HepG2 (cell line): ENCODE measurements around the gene OCSTAMP. TPM values are rescaled to one million over a fixed set of nuclear protein-coding genes. Genes with fewer than 3 reads are reported as not detected.
A peak's percentile ranks its signal among the peaks of the same experiment; 100 is the strongest.

Source experiments
- ATAC-seq: fragments of 200-7000 bp; cut with Tn5 transposase; 3 replicates; pipeline ENCODE4 v1.9.1; 2020; ENCODE audit warnings: mild to moderate bottlenecking, moderate library complexity
- BruUV-seq: library from RNA; stranded (reverse); fragments of 400-500 nt; replicated peaks from 2 replicates; lab custom pipeline; 2021; lab: Mats Ljungman, UMichigan
- CTCF ChIA-PET: fragments of 300-600 bp; formaldehyde crosslinking; extraction: SDS; loops from one replicate; lab custom pipeline; 2021; ENCODE audit warnings: low total read pairs, inconsistent platforms, low intra/inter-chr PET ratio; lab: Yijun Ruan, JAX
- POLR2A ChIA-PET: fragments of 350-600 bp; sonication (Branson Sonifier 250); formaldehyde crosslinking; loops from one replicate; lab custom pipeline; 2020; ENCODE audit warnings: antibody characterized with exemption, inconsistent platforms; lab: Yijun Ruan, JAX
- DNase-seq: peaks from one replicate; pipeline ENCODE4 v3.0.0-alpha.2; 2015; ENCODE audit warnings: low spot score
- FAIRE-seq: peaks from 3 replicates; lab custom pipeline; 2011; peaks lifted over from hg19 to GRCh38; lab: Jason Lieb, UNC
- H2AFZ ChIP-seq: one replicate; pipeline ENCODE4 v1.6.1; 2011; ENCODE audit warnings: low read length, inconsistent platforms
- H3K27ac ChIP-seq: fragments of 300-600 bp; 3 replicates; pipeline ENCODE4 v1.8.0; 2011; ENCODE audit warnings: mixed run types, mild to moderate bottlenecking, mixed read lengths, low read length, inconsistent platforms; ENCODE audit not compliant: insufficient read depth; ENCODE audit errors: extremely low read length
- H3K27me3 ChIP-seq, 2 experiments: fragments of 200-600 bp in 1 of 2; 2 replicates in 1 of 2; 3 replicates in 1 of 2; pipeline versions ENCODE4 v1.6.0 to v1.8.0; 2011; ENCODE audit warnings: low read length in 2 of 2, mild to moderate bottlenecking in 2 of 2, moderate library complexity in 2 of 2, inconsistent platforms in 1 of 2; ENCODE audit not compliant: insufficient read depth in 2 of 2, control insufficient read depth in 1 of 2
- H3K36me3 ChIP-seq, 2 experiments: fragments of 200-600 bp in 1 of 2; replicated peaks in 1 of 2; 2 replicates in 1 of 2; 3 replicates in 1 of 2; pipeline versions ENCODE4 v1.5.1 to v1.8.0; 2011; ENCODE audit warnings: low read length in 2 of 2, inconsistent platforms in 1 of 2; ENCODE audit not compliant: insufficient read depth in 2 of 2, control insufficient read depth in 1 of 2
- H3K4me1 ChIP-seq: 2 replicates; pipeline ENCODE4 v1.5.1; 2012; ENCODE audit warnings: low read length, inconsistent platforms; ENCODE audit not compliant: insufficient read depth
- H3K4me2 ChIP-seq: 2 replicates; pipeline ENCODE4 v1.6.0; 2011; ENCODE audit warnings: low read depth, low read length, inconsistent platforms
- H3K4me3 ChIP-seq, 3 experiments: fragments of 200-600 bp in 1 of 3; sonication (generic), shearing (Covaris generic) in 1 of 3; replicated peaks in 1 of 3; 2 replicates each; pipeline ENCODE4 v1.5.1; 2011 to 2016; ENCODE audit warnings: low read length in 3 of 3, inconsistent platforms in 2 of 3, low read depth in 2 of 3, mild to moderate bottlenecking in 2 of 3, control low read depth in 1 of 3, mixed read lengths in 1 of 3; ENCODE audit not compliant: insufficient read depth in 1 of 3
- H3K79me2 ChIP-seq: one replicate; pipeline ENCODE4 v1.6.1; 2011; ENCODE audit warnings: low read length, inconsistent platforms; ENCODE audit not compliant: insufficient read depth
- H3K9ac ChIP-seq: 2 replicates; pipeline ENCODE4 v1.6.0; 2011; ENCODE audit warnings: mild to moderate bottlenecking, low read depth, low read length, inconsistent platforms; ENCODE audit not compliant: insufficient read depth
- H3K9me3 ChIP-seq: 2 replicates; pipeline ENCODE4 v1.5.1; 2012; ENCODE audit warnings: mild to moderate bottlenecking, low read length
- H4K20me1 ChIP-seq: 2 replicates; pipeline ENCODE4 v1.6.0; 2011; ENCODE audit warnings: inconsistent platforms, mild to moderate bottlenecking, low read length, moderate library complexity; ENCODE audit not compliant: insufficient read depth
- ARNTL ChIP-seq: sonication (generic); formaldehyde crosslinking; IDR thresholded peaks from 2 replicates; pipeline ENCODE4 v1.4.0; 2020; ENCODE audit warnings: mild to moderate bottlenecking, missing genetic modification reagents
- ATF2 ChIP-seq: sonication (generic); formaldehyde crosslinking; IDR thresholded peaks from 2 replicates; pipeline ENCODE4 v1.4.0; 2020; ENCODE audit warnings: missing genetic modification reagents
- CHCHD3 ChIP-seq: sonication (generic); formaldehyde crosslinking; IDR thresholded peaks from 2 replicates; pipeline ENCODE4 v1.8.0; 2022; ENCODE audit warnings: mild to moderate bottlenecking, missing genetic modification reagents, moderate library complexity
- GFI1 ChIP-seq: sonication (generic); formaldehyde crosslinking; IDR thresholded peaks from 2 replicates; pipeline ENCODE4 v1.5.0; 2020; ENCODE audit warnings: missing genetic modification reagents, mild to moderate bottlenecking, borderline replicate concordance
- IRF9 ChIP-seq: sonication (generic); formaldehyde crosslinking; IDR thresholded peaks from 2 replicates; pipeline ENCODE4 v1.8.0; 2022; ENCODE audit warnings: missing genetic modification reagents, mild to moderate bottlenecking, borderline replicate concordance
- NFE2L2 ChIP-seq: fragments of 150-350 bp; IDR thresholded peaks from 2 replicates; pipeline ENCODE4 v1.6.1; 2014; ENCODE audit warnings: low read length
- SIN3B ChIP-seq: fragments of 150-350 bp; IDR thresholded peaks from 2 replicates; pipeline ENCODE4 v1.6.1; 2014; ENCODE audit warnings: low read length
- ZBTB2 ChIP-seq: sonication (generic); formaldehyde crosslinking; IDR thresholded peaks from 2 replicates; pipeline ENCODE4 v1.8.0; 2022; ENCODE audit warnings: low read depth, missing genetic modification reagents
- ZBTB39 ChIP-seq: sonication (generic); formaldehyde crosslinking; IDR thresholded peaks from 2 replicates; pipeline ENCODE4 v1.5.0; 2020; ENCODE audit warnings: missing genetic modification reagents
- ZFP1 ChIP-seq: IDR thresholded peaks from 2 replicates; pipeline ENCODE4 v1.6.1; 2016
- ZNF275 ChIP-seq: sonication (generic); formaldehyde crosslinking; IDR thresholded peaks from 2 replicates; pipeline ENCODE4 v1.8.0; 2022; ENCODE audit warnings: missing genetic modification reagents, mild to moderate bottlenecking, inconsistent platforms, borderline replicate concordance
- ZNF513 ChIP-seq: sonication (generic); formaldehyde crosslinking; conservative IDR thresholded peaks from 2 replicates; pipeline ENCODE4 v1.5.0; 2020; ENCODE audit warnings: missing genetic modification reagents
- ZSCAN25 ChIP-seq: sonication (generic); formaldehyde crosslinking; IDR thresholded peaks from 2 replicates; pipeline ENCODE4 v1.8.0; 2022; ENCODE audit warnings: mild to moderate bottlenecking, missing genetic modification reagents
- WGBS: methylation state at CpG from one replicate; pipeline ENCODE4 v1.1.6; 2017; ENCODE audit warnings: low lambda C conversion rate; 5-methylcytosine and 5-hydroxymethylcytosine counted together
- in situ Hi-C: cut with HindIII; loops from 2 replicates; pipeline ENCODE4 v1.10.0; 2017; ENCODE audit warnings: low pct_unique_long_range_greater_than_20kb; ENCODE audit not compliant: extremely low pct_ligation_motif_present
- intact Hi-C: fragments of 100-400 bp; cut with micrococcal nuclease; formaldehyde crosslinking; loops from one replicate; pipeline ENCODE4 v1.10.0; 2022; ENCODE audit not compliant: unreplicated experiment
- polyA plus RNA-seq, 8 experiments: library from polyadenylated mRNA; depleted of rRNA in 3 of 8; stranded (reverse) in 7 of 8; unstranded in 1 of 8; fragments of >200 nt; fragmentation: Illumina TruSeq in 4 of 8; extraction: Trizol in 4 of 8; gene quantifications; 2 replicates each; pipeline versions ENCODE4 v1.2.1 to v1.2.3, GENCODE V29; 2011 to 2016; ENCODE audit warnings: low read depth in 4 of 8, missing spikeins in 1 of 8, mixed read lengths in 1 of 8; ENCODE audit not compliant: insufficient read depth in 1 of 8
- total RNA-seq, 5 experiments: library from RNA; depleted of rRNA; stranded (reverse); fragments of >200 nt; fragmentation: Illumina TruSeq; extraction: Trizol; gene quantifications; 2 replicates each; pipeline ENCODE4 v1.2.3, GENCODE V29; 2016; ENCODE audit warnings: low read depth in 1 of 5

OCSTAMP gene
- total and polyA plus RNA-seq, 2 of the 13 experiments (the other 11 are each of a cell fraction or from before 2014, with no cell fraction given): not detected

- H4K20me1 ChIP-seq: no peaks in the 10 kb centered on the region
- H3K27me3 ChIP-seq: no peaks in the 10 kb centered on the region
- intact Hi-C loops (loop anchor here (2.0 kb wide), 1 partner anchor 43 kb away; no protein-coding TSS in a partner anchor), in situ Hi-C loops (loop anchor here (5.0 kb wide), 1 partner anchor 119 kb away; no protein-coding TSS in a partner anchor)
- DNase-seq (no peak), FAIRE-seq (no peak), ATAC-seq (peak; percentile 7)
- H3K27ac ChIP-seq: peak overlapping the region; percentile 55
- H2AFZ ChIP-seq: no peak overlapping the region
- H3K79me2 ChIP-seq: no peaks in the 10 kb centered on the region
- POLR2A ChIA-PET: interaction anchor here (0.9 to 1.5 kb wide), 5 partner anchors 44 to 145 kb away, joined by 3 to 4 read pairs (median 3); partner anchors contain the start of gene TP53RK
- H3K9ac ChIP-seq: peak overlapping the region; percentile 18
- H3K4me1 ChIP-seq: peaks cover 71% of the 10 kb centered on the region
- H3K4me3 ChIP-seq: peak overlapping the region in 1 of 3 experiments; percentile 58; a peak in 1 of 6 replicates
- CTCF ChIA-PET: interaction anchor here (1.1 to 1.7 kb wide), 5 partner anchors 30 to 136 kb away, joined by 3 to 13 read pairs (median 5); no protein-coding TSS in a partner anchor
- no peaks in the 10 kb centered on the region for H3K9me3 ChIP-seq
- peak overlapping the region; percentile 77 for H3K4me2 ChIP-seq
- 92% methylated on average over 16 of the region's 16 CpGs for WGBS
- no TSS peak for BruUV-seq
- no peaks in the 10 kb centered on the region; a peak in 1 of 5 replicates for H3K36me3 ChIP-seq
- TF ChIP-seq ATF2 (no peak), ZNF275 (CRISPR knock-in tag) (no peak), ZSCAN25 (CRISPR knock-in tag) (no peak), IRF9 (CRISPR knock-in tag) (0 out of 2 replicates have a peak, but pooled peaks have one; percentile 31), ZFP1 (CRISPR knock-in tag) (peak; percentile 30; the same call in 1 of the 2 replicates), ZBTB2 (CRISPR knock-in tag) (0 out of 2 replicates have a peak, but pooled peaks have one; percentile 8), NFE2L2 (no peak), ZBTB39 (no peak), CHCHD3 (CRISPR knock-in tag) (0 out of 2 replicates have a peak, but pooled peaks have one; percentile 54), SIN3B (0 out of 2 replicates have a peak, but pooled peaks have one; percentile 16), ZNF513 (no peak), ARNTL (no peak), GFI1 (no peak)
These were observed 12.9 kb upstream of the OCSTAMP start for GRCh38 chr20:46563170-46563859.
